ENCODE results near the gene IL37.
A peak's percentile ranks its signal among the peaks of the same experiment; 100 is the strongest.

IL37 gene

GRCh38 chr2:112944971-112945370 is 34.0 kb downstream of the IL37 start:
- DNase-seq (ENCODE audit: low read depth): no peak
- TF ChIP-seq, protein P1, sequence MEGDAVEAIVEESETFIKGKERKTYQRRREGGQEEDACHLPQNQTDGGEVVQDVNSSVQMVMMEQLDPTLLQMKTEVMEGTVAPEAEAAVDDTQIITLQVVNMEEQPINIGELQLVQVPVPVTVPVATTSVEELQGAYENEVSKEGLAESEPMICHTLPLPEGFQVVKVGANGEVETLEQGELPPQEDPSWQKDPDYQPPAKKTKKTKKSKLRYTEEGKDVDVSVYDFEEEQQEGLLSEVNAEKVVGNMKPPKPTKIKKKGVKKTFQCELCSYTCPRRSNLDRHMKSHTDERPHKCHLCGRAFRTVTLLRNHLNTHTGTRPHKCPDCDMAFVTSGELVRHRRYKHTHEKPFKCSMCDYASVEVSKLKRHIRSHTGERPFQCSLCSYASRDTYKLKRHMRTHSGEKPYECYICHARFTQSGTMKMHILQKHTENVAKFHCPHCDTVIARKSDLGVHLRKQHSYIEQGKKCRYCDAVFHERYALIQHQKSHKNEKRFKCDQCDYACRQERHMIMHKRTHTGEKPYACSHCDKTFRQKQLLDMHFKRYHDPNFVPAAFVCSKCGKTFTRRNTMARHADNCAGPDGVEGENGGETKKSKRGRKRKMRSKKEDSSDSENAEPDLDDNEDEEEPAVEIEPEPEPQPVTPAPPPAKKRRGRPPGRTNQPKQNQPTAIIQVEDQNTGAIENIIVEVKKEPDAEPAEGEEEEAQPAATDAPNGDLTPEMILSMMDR (conservative IDR thresholded peaks at IDR 0.05; ENCODE audit: low read depth, low read length): no peak
- H3K4me3 ChIP-seq (ENCODE audit: low read depth, low read length): no peak overlapping the region

DNA sequence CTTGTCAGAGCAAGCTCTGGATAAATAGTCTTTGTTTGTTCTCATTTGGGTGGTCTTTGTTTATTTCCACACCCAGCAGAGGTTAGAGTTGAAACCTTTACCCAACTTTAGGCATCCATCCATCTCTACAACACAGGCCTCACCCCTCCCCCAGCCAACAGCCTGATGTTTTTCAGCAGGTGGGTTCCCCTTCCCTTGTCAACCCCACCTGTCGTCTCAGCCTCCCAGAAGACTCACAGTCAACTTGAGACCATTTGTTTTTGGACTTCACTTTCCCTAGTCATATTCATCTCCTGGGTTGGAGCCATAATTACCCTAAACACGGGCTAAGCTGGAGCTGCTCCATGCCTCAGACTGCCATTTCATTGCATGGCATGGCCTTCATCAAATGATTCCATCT is 35.1 kb downstream of the IL37 start:
- TF ChIP-seq, protein P1 (conservative IDR thresholded peaks at IDR 0.05; ENCODE audit: low read depth, low read length): no peak
- no peak overlapping the region for H3K4me3 ChIP-seq (ENCODE audit: low read depth, low read length)
- DNase-seq (ENCODE audit: low read depth): no peak

- DNase-seq (ENCODE audit: low read depth): no peak
- TF ChIP-seq, protein P1 (conservative IDR thresholded peaks at IDR 0.05; ENCODE audit: low read depth, low read length): no peak
- no peak overlapping the region for H3K4me3 ChIP-seq (ENCODE audit: low read depth, low read length)
These were observed 36.4 kb downstream of the IL37 start for GRCh38 chr2:112947374-112947773.

DNA sequence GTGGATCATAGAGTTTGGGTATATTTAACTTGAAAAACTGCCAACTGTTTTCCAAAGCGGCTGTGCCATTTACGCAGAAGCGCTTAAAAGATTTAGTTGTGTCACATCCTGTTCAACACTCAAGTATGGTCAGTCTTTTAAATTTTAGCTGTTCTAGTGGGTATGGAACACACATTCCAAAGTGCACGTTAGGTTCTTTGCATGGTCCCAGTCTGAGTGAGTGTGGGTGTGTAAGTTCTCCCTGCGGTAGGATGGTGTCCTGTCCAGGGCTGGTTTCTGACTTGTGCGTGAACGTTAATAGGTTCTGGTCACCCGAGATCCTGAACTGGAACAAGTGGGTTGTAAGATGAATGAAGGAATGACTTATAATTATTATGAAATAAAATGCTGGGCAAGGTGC is 38.5 kb downstream of the IL37 start:
- DNase-seq (ENCODE audit: low read depth): no peak
- no peak overlapping the region for H3K4me3 ChIP-seq (ENCODE audit: low read depth, low read length)
- TF ChIP-seq, protein P1 (conservative IDR thresholded peaks at IDR 0.05; ENCODE audit: low read depth, low read length): no peak

GRCh38 chr2:112954364-112954763 is 43.4 kb downstream of the IL37 start:
- TF ChIP-seq, protein P1 (conservative IDR thresholded peaks at IDR 0.05; ENCODE audit: low read depth, low read length): no peak
- no peak overlapping the region for H3K4me3 ChIP-seq (ENCODE audit: low read depth, low read length)

GRCh38 chr2:112957511-112957910 is 46.5 kb downstream of the IL37 start:
- TF ChIP-seq, protein P1 (conservative IDR thresholded peaks at IDR 0.05; ENCODE audit: low read depth, low read length): no peak
- H3K4me3 ChIP-seq (ENCODE audit: low read depth, low read length): no peak overlapping the region
- no peak for DNase-seq (ENCODE audit: low read depth)

More at GRCh38 chr2:112954364-112954763, 43.4 kb downstream of the IL37 start:
- no peak for DNase-seq (ENCODE audit: low read depth)

DNA sequence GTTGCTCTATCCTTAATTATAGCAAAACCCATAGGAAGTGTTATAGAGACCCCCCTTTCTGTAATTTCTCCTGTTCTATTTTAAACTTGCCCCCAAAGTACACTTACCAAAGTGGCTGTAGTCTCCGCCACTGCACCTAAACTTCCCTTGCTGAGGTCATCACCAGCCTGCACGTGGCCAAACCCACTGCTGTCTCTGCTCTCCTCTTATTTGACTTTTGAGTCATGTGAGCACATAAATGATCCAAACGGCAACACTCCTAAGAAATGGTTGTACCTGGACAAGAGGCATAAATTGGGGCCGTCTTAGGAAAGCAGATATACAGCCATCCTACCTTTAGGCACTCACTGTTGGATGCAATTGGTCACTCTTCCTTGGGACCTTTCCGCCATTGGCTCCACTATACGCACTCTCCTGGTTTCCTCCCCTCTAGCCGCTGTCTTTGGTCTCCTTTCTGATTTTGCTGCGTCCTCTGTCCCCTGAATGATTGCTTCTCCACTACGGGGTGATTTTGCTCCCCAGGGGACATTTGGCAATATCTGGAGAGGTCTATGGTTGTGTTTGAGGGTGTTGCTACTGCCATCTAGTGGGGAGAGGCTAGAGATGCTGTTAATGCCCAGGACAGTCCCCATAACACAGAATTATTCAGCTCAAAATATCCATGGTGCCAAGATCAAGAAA is 47.6 kb downstream of the IL37 start:
- TF ChIP-seq, protein P1 (conservative IDR thresholded peaks at IDR 0.05; ENCODE audit: low read depth, low read length): peak; percentile 88
- H3K4me3 ChIP-seq (ENCODE audit: low read depth, low read length): no peak overlapping the region
- peak; percentile 79 for DNase-seq (ENCODE audit: low read depth)
